IMR-90 (cell line): ENCODE results near the gene CCDC170. TPM values are rescaled to one million over a fixed set of nuclear protein-coding genes. Genes with fewer than 3 reads are reported as not detected.

ENCODE experiments used
- ATAC-seq: fragments of 200-7000 bp; cut with Tn5 transposase; 2 replicates; pipeline ENCODE4 v1.9.1; 2020; ENCODE audit warnings: low read depth, mild to moderate bottlenecking, moderate library complexity
- BruUV-seq: library from RNA; stranded (reverse); fragments of 400-500 nt; replicated peaks from 2 replicates; lab custom pipeline; 2021; lab: Mats Ljungman, UMichigan
- CTCF ChIA-PET: fragments of 300-600 bp; formaldehyde crosslinking; extraction: SDS; loops from one replicate; lab custom pipeline; 2021; ENCODE audit warnings: antibody characterized with exemption; lab: Yijun Ruan, JAX
- POLR2A ChIA-PET: fragments of 300-600 bp; sonication (Branson Sonifier 250); formaldehyde crosslinking; loops from one replicate; lab custom pipeline; 2022; ENCODE audit warnings: antibody characterized with exemption; ENCODE audit not compliant: unreplicated experiment; lab: Charles Lee
- DNase-seq: peaks from one replicate; pipeline ENCODE4 v3.0.0; 2013
- H2AFZ ChIP-seq: replicated peaks from 2 replicates; pipeline ENCODE3; 2013; ENCODE audit warnings: low read length, mild to moderate bottlenecking; ENCODE audit not compliant: poor library complexity
- H2AK5ac ChIP-seq: 2 replicates; pipeline ENCODE4 v1.6.1; 2013; ENCODE audit warnings: low read depth, low read length, inconsistent platforms
- H2AK9ac ChIP-seq: replicated peaks from 2 replicates; pipeline ENCODE3; 2013; ENCODE audit warnings: mild to moderate bottlenecking, low read depth, low read length, moderate library complexity; ENCODE audit not compliant: poor library complexity
- H2BK120ac ChIP-seq: 2 replicates; pipeline ENCODE4 v1.6.1; 2013; ENCODE audit warnings: low read depth, low read length, inconsistent platforms
- H2BK15ac ChIP-seq: 3 replicates; pipeline ENCODE4 v1.6.1; 2013; ENCODE audit warnings: low read depth, low read length, inconsistent platforms
- H2BK20ac ChIP-seq: 2 replicates; pipeline ENCODE4 v1.6.1; 2013; ENCODE audit warnings: low read depth, mild to moderate bottlenecking, inconsistent platforms, low read length, moderate library complexity
- H2BK5ac ChIP-seq: 2 replicates; pipeline ENCODE4 v1.6.1; 2013; ENCODE audit warnings: mild to moderate bottlenecking, low read depth, low read length, inconsistent platforms; ENCODE audit not compliant: poor library complexity, severe bottlenecking
- H3K14ac ChIP-seq: replicated peaks from 2 replicates; pipeline ENCODE4 v1.6.1; 2013; ENCODE audit warnings: low read depth, low read length, inconsistent platforms
- H3K18ac ChIP-seq: 2 replicates; pipeline ENCODE4 v1.6.1; 2013; ENCODE audit warnings: low read depth, low read length, control low read depth
- H3K23ac ChIP-seq: 2 replicates; pipeline ENCODE4 v1.6.1; 2013; ENCODE audit warnings: low read depth, low read length, inconsistent platforms
- H3K27ac ChIP-seq: 2 replicates; pipeline ENCODE4 v1.5.1; 2013; ENCODE audit warnings: mild to moderate bottlenecking, control low read depth, low read length; ENCODE audit not compliant: insufficient read depth
- H3K27me3 ChIP-seq: 2 replicates; pipeline ENCODE4 v1.6.1; 2013; ENCODE audit warnings: low read length; ENCODE audit not compliant: control insufficient read depth, insufficient read depth
- H3K36me3 ChIP-seq: 2 replicates; pipeline ENCODE4 v1.6.1; 2013; ENCODE audit warnings: low read length, mixed read lengths; ENCODE audit not compliant: control insufficient read depth, insufficient read depth
- H3K4ac ChIP-seq: 2 replicates; pipeline ENCODE4 v1.6.1; 2013; ENCODE audit warnings: low read depth, low read length, inconsistent platforms
- H3K4me1 ChIP-seq: 2 replicates; pipeline ENCODE4 v1.6.1; 2013; ENCODE audit warnings: low read length, mixed read lengths; ENCODE audit not compliant: control insufficient read depth, insufficient read depth
- H3K4me2 ChIP-seq: 2 replicates; pipeline ENCODE4 v1.6.1; 2013; ENCODE audit warnings: low read depth, mild to moderate bottlenecking, control low read depth, low read length, moderate library complexity
- H3K4me3 ChIP-seq: 2 replicates; pipeline ENCODE4 v1.5.1; 2013; ENCODE audit warnings: low read depth, mild to moderate bottlenecking, control low read depth, low read length, moderate library complexity; ENCODE audit not compliant: insufficient read depth
- H3K56ac ChIP-seq: 2 replicates; pipeline ENCODE4 v1.6.1; 2013; ENCODE audit warnings: low read length, inconsistent platforms; ENCODE audit not compliant: insufficient read depth; ENCODE audit errors: extremely low read depth
- H3K79me1 ChIP-seq, 2 experiments: 2 replicates each; pipeline ENCODE4 v1.6.1; 2013; ENCODE audit warnings: low read length in 2 of 2, inconsistent platforms in 1 of 2, low read depth in 1 of 2
- H3K9ac ChIP-seq: 2 replicates; pipeline ENCODE4 v1.6.1; 2013; ENCODE audit warnings: low read depth, low read length, control low read depth
- H3K9me1 ChIP-seq: 2 replicates; pipeline ENCODE4 v1.6.1; 2013; ENCODE audit warnings: low read length, inconsistent platforms; ENCODE audit not compliant: insufficient read depth
- H3K9me3 ChIP-seq: 2 replicates; pipeline ENCODE4 v1.6.1; 2013; ENCODE audit warnings: low read length; ENCODE audit not compliant: control insufficient read depth, insufficient read depth
- H4K20me1 ChIP-seq: 2 replicates; pipeline ENCODE4 v1.6.1; 2013; ENCODE audit warnings: low read length, inconsistent platforms; ENCODE audit not compliant: insufficient read depth
- H4K5ac ChIP-seq: 2 replicates; pipeline ENCODE4 v1.6.1; 2013; ENCODE audit warnings: mild to moderate bottlenecking, low read depth, low read length, control low read depth
- H4K8ac ChIP-seq, 2 experiments: 2 replicates each; pipeline ENCODE4 v1.6.1; 2013; ENCODE audit warnings: low read depth in 2 of 2, low read length in 2 of 2, control low read depth in 1 of 2, inconsistent platforms in 1 of 2
- H4K91ac ChIP-seq: 2 replicates; pipeline ENCODE4 v1.6.1; 2013; ENCODE audit warnings: low read depth, low read length, inconsistent platforms; ENCODE audit not compliant: insufficient read depth
- BHLHE40 ChIP-seq: fragments of 150-350 bp; IDR thresholded peaks from 2 replicates; pipeline ENCODE4 v1.6.1; 2016; ENCODE audit warnings: mild to moderate bottlenecking, low read depth, low read length
- CEBPB ChIP-seq: IDR thresholded peaks from 2 replicates; pipeline ENCODE4 v1.6.1; 2012; ENCODE audit warnings: low read depth, low read length, improper control_type of control experiment
- CHD1 ChIP-seq: IDR thresholded peaks from 2 replicates; pipeline ENCODE4 v1.6.1; 2012; ENCODE audit warnings: low read depth, low read length, improper control_type of control experiment
- FOS ChIP-seq: fragments of 150-350 bp; IDR thresholded peaks from 2 replicates; pipeline ENCODE4 v1.6.1; 2016; ENCODE audit warnings: low read depth, low read length
- MAFK ChIP-seq: IDR thresholded peaks from 2 replicates; pipeline ENCODE4 v1.6.1; 2012; ENCODE audit warnings: low read depth, low read length, improper control_type of control experiment
- MAZ ChIP-seq: IDR thresholded peaks from 2 replicates; pipeline ENCODE4 v1.6.1; 2012; ENCODE audit warnings: low read depth, mild to moderate bottlenecking, low read length, improper control_type of control experiment, moderate library complexity, borderline replicate concordance
- POLR2A ChIP-seq: IDR thresholded peaks from 2 replicates; pipeline ENCODE4 v1.6.1; 2012; ENCODE audit warnings: mild to moderate bottlenecking, low read depth, low read length
- RAD21 ChIP-seq: IDR thresholded peaks from 2 replicates; pipeline ENCODE4 v1.6.1; 2012; ENCODE audit warnings: low read length, improper control_type of control experiment
- RCOR1 ChIP-seq: IDR thresholded peaks from 2 replicates; pipeline ENCODE4 v1.6.1; 2012; ENCODE audit warnings: mild to moderate bottlenecking, low read length, improper control_type of control experiment; ENCODE audit not compliant: insufficient replicate concordance
- RFX5 ChIP-seq: IDR thresholded peaks from 2 replicates; pipeline ENCODE4 v1.8.0; 2012; ENCODE audit warnings: low read depth, mild to moderate bottlenecking, low read length, moderate library complexity
- SMC3 ChIP-seq: fragments of 150-350 bp; IDR thresholded peaks from 2 replicates; pipeline ENCODE4 v1.6.1; 2016; ENCODE audit warnings: low read depth, mild to moderate bottlenecking, antibody characterized with exemption, low read length, moderate library complexity
- WGBS, 2 experiments: methylation state at CpG; one replicate each; pipeline versions ENCODE4 v1.1.5 to v1.1.7; 2013; ENCODE audit warnings: missing lambda C conversion rate in 2 of 2; ENCODE audit not compliant: insufficient read length in 1 of 2; ENCODE audit errors: extremely low coverage in 2 of 2; 5-methylcytosine and 5-hydroxymethylcytosine counted together
- dilution Hi-C: fragments of 300-500 bp; cut with HindIII; formaldehyde crosslinking; loops from one replicate; pipeline ENCODE4 v1.14.3; 2018; ENCODE audit warnings: low sequenced_read_pairs; ENCODE audit not compliant: unreplicated experiment
- in situ Hi-C: fragments of 300-500 bp; cut with MboI; formaldehyde crosslinking; loops from 3 replicates; pipeline ENCODE4 v1.14.3; 2019; ENCODE audit warnings: low sequenced_read_pairs, inconsistent platforms, mixed read lengths
- intact Hi-C: fragments of 100-400 bp; cut with micrococcal nuclease; formaldehyde crosslinking; loops from 2 replicates; pipeline ENCODE4 v1.10.0; 2022
- polyA plus RNA-seq, 3 experiments: library from polyadenylated mRNA; depleted of rRNA; stranded (reverse); fragments of >200 nt; gene quantifications; 2 replicates each; pipeline ENCODE4 v1.2.3, GENCODE V29; 2012; ENCODE audit warnings: low replicate concordance in 1 of 3
- total RNA-seq: library from RNA; depleted of rRNA; stranded (reverse); fragments of >200 nt; gene quantifications from 2 replicates; pipeline ENCODE4 v1.2.3, GENCODE V29; 2012
- TF ChIP-seq, protein P1 (sequence below): conservative IDR thresholded peaks from 2 replicates; pipeline ENCODE4 v1.5.1; 2012; ENCODE audit warnings: mild to moderate bottlenecking, low read depth, low read length, improper control_type of control experiment

Gene CCDC170
- total and polyA plus RNA-seq, 2 of the 4 experiments (the other 2 are of a cell fraction), result 0.12 to 0.54 TPM

DNA sequence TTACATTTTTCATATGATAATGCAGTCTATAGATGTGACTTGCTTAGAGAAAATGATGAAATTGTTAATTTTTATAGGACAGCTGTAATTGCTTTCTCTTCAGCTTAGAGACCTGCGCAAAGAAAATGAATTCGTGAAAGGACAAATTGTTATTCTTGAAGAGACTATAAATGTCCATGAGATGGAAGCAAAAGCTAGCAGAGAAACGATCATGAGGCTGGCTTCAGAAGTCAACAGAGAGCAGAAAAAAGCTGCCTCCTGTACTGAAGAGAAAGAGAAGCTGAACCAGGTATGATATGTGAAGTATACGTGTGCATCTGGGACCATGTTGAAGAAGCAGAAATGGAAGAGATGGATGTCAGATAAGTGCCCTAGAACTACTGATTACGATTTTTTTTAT, 54.4 kb downstream of the CCDC170 start:
- Histone ChIP-seq H3K4me2 (no peak overlapping the region), H2AK5ac (no peak overlapping the region), H4K20me1 (no peaks in the 10 kb centered on the region), H2BK5ac (no peak overlapping the region), H4K5ac (no peak overlapping the region), H4K8ac (no peak overlapping the region), H2BK15ac (no peak overlapping the region), H3K56ac (no peak overlapping the region), H3K4me3 (no peak overlapping the region), H3K9me3 (no peaks in the 10 kb centered on the region), H3K4ac (no peak overlapping the region), H2AK9ac (no peak overlapping the region), H3K14ac (no peak overlapping the region), H3K27me3 (no peaks in the 10 kb centered on the region), H3K27ac (no peak overlapping the region), H4K91ac (no peak overlapping the region), H2AFZ (no peak overlapping the region), H2BK120ac (no peak overlapping the region), H3K36me3 (no peaks in the 10 kb centered on the region), H3K4me1 (no peaks in the 10 kb centered on the region), H3K23ac (no peak overlapping the region), H3K18ac (no peak overlapping the region), H3K79me1 (no peaks in the 10 kb centered on the region), H3K9me1 (no peaks in the 10 kb centered on the region), H3K9ac (no peak overlapping the region), H2BK20ac (no peak overlapping the region)
- in situ Hi-C loops, result no loop called here
- TF ChIP-seq RAD21, result no peak
- TF ChIP-seq BHLHE40, result no peak
- no peak for TF ChIP-seq FOS
- TF ChIP-seq RCOR1, result no peak
- no peak for TF ChIP-seq MAFK
- no peak for TF ChIP-seq CHD1
- TF ChIP-seq MAZ, result no peak
- TF ChIP-seq SMC3, result no peak
- no peak for TF ChIP-seq POLR2A
- TF ChIP-seq CEBPB, result no peak
- no peak for TF ChIP-seq RFX5
- TF ChIP-seq, protein P1, sequence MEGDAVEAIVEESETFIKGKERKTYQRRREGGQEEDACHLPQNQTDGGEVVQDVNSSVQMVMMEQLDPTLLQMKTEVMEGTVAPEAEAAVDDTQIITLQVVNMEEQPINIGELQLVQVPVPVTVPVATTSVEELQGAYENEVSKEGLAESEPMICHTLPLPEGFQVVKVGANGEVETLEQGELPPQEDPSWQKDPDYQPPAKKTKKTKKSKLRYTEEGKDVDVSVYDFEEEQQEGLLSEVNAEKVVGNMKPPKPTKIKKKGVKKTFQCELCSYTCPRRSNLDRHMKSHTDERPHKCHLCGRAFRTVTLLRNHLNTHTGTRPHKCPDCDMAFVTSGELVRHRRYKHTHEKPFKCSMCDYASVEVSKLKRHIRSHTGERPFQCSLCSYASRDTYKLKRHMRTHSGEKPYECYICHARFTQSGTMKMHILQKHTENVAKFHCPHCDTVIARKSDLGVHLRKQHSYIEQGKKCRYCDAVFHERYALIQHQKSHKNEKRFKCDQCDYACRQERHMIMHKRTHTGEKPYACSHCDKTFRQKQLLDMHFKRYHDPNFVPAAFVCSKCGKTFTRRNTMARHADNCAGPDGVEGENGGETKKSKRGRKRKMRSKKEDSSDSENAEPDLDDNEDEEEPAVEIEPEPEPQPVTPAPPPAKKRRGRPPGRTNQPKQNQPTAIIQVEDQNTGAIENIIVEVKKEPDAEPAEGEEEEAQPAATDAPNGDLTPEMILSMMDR, result no peak
- intact Hi-C loops, result no loop called here
- no peak for DNase-seq
- ChIA-PET CTCF (interaction anchor here (1.0 kb wide), 1 partner anchor 16 kb away, joined by 3 read pairs; no protein-coding TSS in a partner anchor), POLR2A (no interaction called here)
- no TSS peak for BruUV-seq
- ATAC-seq, result no peak
- dilution Hi-C loops, result no loop called here
- 77% methylated on average over 4 of the region's 5 CpGs; no CpG with 5 or more reads in 1 of the 2 experiments for WGBS, 2 experiments
